DOHH2 (cell line): ENCODE results near the gene C1orf53.

ENCODE experiments used
- EZH2phosphoT487 ChIP-seq: fragments of 200-600 bp; sonication (generic); IDR thresholded peaks from 2 replicates; pipeline ENCODE4 v1.6.1; 2017; ENCODE audit warnings: borderline replicate concordance, mild to moderate bottlenecking, antibody characterized with exemption, low read length, moderate library complexity, mixed read lengths
- TF ChIP-seq, protein P1 (sequence below): fragments of 200-600 bp; sonication (generic); IDR thresholded peaks from one replicate; pipeline ENCODE4 v1.5.1; 2014; ENCODE audit warnings: antibody characterized with exemption, mild to moderate bottlenecking, low read depth, low read length; ENCODE audit not compliant: poor library complexity, severe bottlenecking

DNA sequence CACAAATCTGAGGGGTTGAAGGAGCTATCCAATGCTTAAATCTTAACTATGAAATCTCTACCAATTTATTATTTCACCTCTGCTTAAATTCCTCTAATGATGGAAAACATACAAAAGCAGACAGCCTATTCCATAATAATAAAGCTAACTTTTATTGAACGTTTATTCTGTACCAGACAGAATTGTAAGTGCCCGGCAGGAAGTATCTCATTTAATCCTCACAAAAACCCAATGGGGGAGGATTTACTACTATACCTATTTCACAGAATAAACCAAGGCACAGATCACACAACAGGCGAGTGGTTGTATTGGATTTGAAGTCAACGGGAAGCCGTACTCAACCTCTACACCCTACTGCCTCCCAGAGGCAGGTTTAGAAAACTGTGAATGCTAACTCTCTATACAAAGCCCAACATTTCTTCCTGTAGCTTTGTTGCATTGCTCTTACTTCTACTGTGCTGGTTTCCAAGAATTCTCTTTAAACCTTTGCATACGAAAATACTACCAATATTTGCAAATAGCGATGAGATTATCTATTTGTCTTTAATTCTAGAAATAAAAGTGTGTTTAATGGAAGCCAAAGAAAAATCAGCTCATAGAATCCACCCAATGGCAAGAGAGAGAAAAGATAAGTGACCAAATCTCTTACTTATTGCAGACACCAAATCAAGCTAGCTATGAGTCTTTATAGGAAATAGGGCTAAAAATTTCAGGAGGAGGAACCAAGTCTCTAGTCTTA lies 33.5 kb upstream of the C1orf53 start:
- TF ChIP-seq, protein P1, sequence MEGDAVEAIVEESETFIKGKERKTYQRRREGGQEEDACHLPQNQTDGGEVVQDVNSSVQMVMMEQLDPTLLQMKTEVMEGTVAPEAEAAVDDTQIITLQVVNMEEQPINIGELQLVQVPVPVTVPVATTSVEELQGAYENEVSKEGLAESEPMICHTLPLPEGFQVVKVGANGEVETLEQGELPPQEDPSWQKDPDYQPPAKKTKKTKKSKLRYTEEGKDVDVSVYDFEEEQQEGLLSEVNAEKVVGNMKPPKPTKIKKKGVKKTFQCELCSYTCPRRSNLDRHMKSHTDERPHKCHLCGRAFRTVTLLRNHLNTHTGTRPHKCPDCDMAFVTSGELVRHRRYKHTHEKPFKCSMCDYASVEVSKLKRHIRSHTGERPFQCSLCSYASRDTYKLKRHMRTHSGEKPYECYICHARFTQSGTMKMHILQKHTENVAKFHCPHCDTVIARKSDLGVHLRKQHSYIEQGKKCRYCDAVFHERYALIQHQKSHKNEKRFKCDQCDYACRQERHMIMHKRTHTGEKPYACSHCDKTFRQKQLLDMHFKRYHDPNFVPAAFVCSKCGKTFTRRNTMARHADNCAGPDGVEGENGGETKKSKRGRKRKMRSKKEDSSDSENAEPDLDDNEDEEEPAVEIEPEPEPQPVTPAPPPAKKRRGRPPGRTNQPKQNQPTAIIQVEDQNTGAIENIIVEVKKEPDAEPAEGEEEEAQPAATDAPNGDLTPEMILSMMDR, result peak; percentile 71
- TF ChIP-seq EZH2phosphoT487, result no peak
